Brain microvascular endothelial cell (primary cell): Measurements from ENCODE around the gene MACROD2.

Experiments
- DNase-seq: peaks from one replicate; pipeline ENCODE4 v3.0.0-alpha.2; 2020
- H3K27ac ChIP-seq: fragments of 250-450 bp; sonication (Bioruptor Pico); 2 replicates; pipeline ENCODE4 v1.5.1; 2020; ENCODE audit warnings: mild to moderate bottlenecking, moderate library complexity
- H3K27me3 ChIP-seq: fragments of 250-450 bp; sonication (Bioruptor Pico); replicated peaks from 2 replicates; pipeline ENCODE4 v1.5.1; 2020; ENCODE audit warnings: mild to moderate bottlenecking
- H3K36me3 ChIP-seq: fragments of 250-450 bp; sonication (Bioruptor Pico); replicated peaks from 2 replicates; pipeline ENCODE4 v1.5.1; 2020; ENCODE audit warnings: mild to moderate bottlenecking
- H3K4me3 ChIP-seq: 2 replicates; pipeline ENCODE4 v1.5.1; 2011; ENCODE audit warnings: low read depth, mild to moderate bottlenecking, control low read depth, low read length, moderate library complexity
- CTCF ChIP-seq: IDR thresholded peaks from 2 replicates; pipeline ENCODE4 v1.5.1; 2011; ENCODE audit warnings: low read depth, mild to moderate bottlenecking, moderate library complexity, low read length, control low read depth, inconsistent platforms; ENCODE audit errors: missing control alignments
- in situ Hi-C: cut with HindIII; loops from 2 replicates; pipeline ENCODE4 v1.10.0; 2017; ENCODE audit warnings: low sequenced_read_pairs, low pct_ligation_motif_present

Gene MACROD2

GRCh38 chr20:15461938-15462337 is 1466.6 kb downstream of the MACROD2 start:
- no peak for DNase-seq
- no peak for TF ChIP-seq CTCF
- H3K27me3 ChIP-seq, result no peaks in the 10 kb centered on the region
- no peak overlapping the region for H3K27ac ChIP-seq
- no peaks in the 10 kb centered on the region for H3K36me3 ChIP-seq
- H3K4me3 ChIP-seq, result no peak overlapping the region
- in situ Hi-C loops, result no loop called here

- no peak for DNase-seq
- Histone ChIP-seq H3K27me3 (no peaks in the 10 kb centered on the region), H3K27ac (no peak overlapping the region), H3K36me3 (no peaks in the 10 kb centered on the region), H3K4me3 (no peak overlapping the region)
- TF ChIP-seq CTCF, result no peak
- in situ Hi-C loops, result no loop called here
These were observed 1480.2 kb downstream of the MACROD2 start for GRCh38 chr20:15475483-15475882.

GRCh38 chr20:15476186-15476585 is 1480.9 kb downstream of the MACROD2 start:
- no peak for DNase-seq
- Histone ChIP-seq H3K27me3 (no peaks in the 10 kb centered on the region), H3K36me3 (no peaks in the 10 kb centered on the region), H3K4me3 (no peak overlapping the region), H3K27ac (no peak overlapping the region)
- no peak for TF ChIP-seq CTCF
- in situ Hi-C loops, result no loop called here

GRCh38 chr20:15476781-15477180 is 1481.5 kb downstream of the MACROD2 start:
- no peaks in the 10 kb centered on the region for H3K36me3 ChIP-seq
- H3K27me3 ChIP-seq, result no peaks in the 10 kb centered on the region
- DNase-seq, result no peak
- no peak for TF ChIP-seq CTCF
- H3K27ac ChIP-seq, result no peak overlapping the region
- H3K4me3 ChIP-seq, result no peak overlapping the region
- in situ Hi-C loops, result no loop called here

GRCh38 chr20:15482525-15482924 is 1487.2 kb downstream of the MACROD2 start:
- TF ChIP-seq CTCF, result no peak
- Histone ChIP-seq H3K36me3 (no peaks in the 10 kb centered on the region), H3K27me3 (no peaks in the 10 kb centered on the region), H3K27ac (no peak overlapping the region), H3K4me3 (no peak overlapping the region)
- no peak for DNase-seq
- in situ Hi-C loops, result no loop called here

- no peak for TF ChIP-seq CTCF
- Histone ChIP-seq H3K27ac (no peak overlapping the region), H3K36me3 (no peaks in the 10 kb centered on the region), H3K27me3 (no peaks in the 10 kb centered on the region), H3K4me3 (no peak overlapping the region)
- DNase-seq, result no peak
- in situ Hi-C loops, result no loop called here
These were observed 1490.2 kb downstream of the MACROD2 start for GRCh38 chr20:15485519-15485918.
